H1 (cell line): ENCODE data around the gene HMOX2. TPM values are rescaled to one million over a fixed set of nuclear protein-coding genes. Genes with fewer than 3 reads are reported as not detected.

Experiments used
- ASH2L ChIP-seq: fragments of 200-600, 300-600 bp; sonication (generic); IDR thresholded peaks from one replicate; pipeline ENCODE4 v1.7.1; 2017; ENCODE audit warnings: low read length
- ATF3 ChIP-seq: IDR thresholded peaks from 2 replicates; pipeline ENCODE4 v1.6.1; 2011; ENCODE audit warnings: low read depth, mild to moderate bottlenecking, low read length; ENCODE audit not compliant: insufficient read depth
- HDAC6 ChIP-seq: IDR thresholded peaks from one replicate; pipeline ENCODE4 v1.7.1; 2012; ENCODE audit warnings: low read depth, mild to moderate bottlenecking, inconsistent platforms, low read length, moderate library complexity
- KDM1A ChIP-seq: fragments of 200-600, 300-600 bp; sonication (generic); IDR thresholded peaks from 2 replicates; pipeline ENCODE4 v1.7.1; 2016; ENCODE audit warnings: mild to moderate bottlenecking, low read length, borderline replicate concordance
- NANOG ChIP-seq: IDR thresholded peaks from 2 replicates; pipeline ENCODE4 v1.6.1; 2011; ENCODE audit warnings: low read length, low read depth, mild to moderate bottlenecking, inconsistent platforms; ENCODE audit not compliant: insufficient read depth, poor library complexity, severe bottlenecking
- POLR2AphosphoS5 ChIP-seq: IDR thresholded peaks from 2 replicates; pipeline ENCODE4 v1.6.1; 2011; ENCODE audit warnings: low read depth, low read length
- TCF12 ChIP-seq: IDR thresholded peaks from 2 replicates; pipeline ENCODE4 v1.6.1; 2011; ENCODE audit warnings: low read depth, mild to moderate bottlenecking, low read length
- YY1 ChIP-seq: IDR thresholded peaks from 2 replicates; pipeline ENCODE4 v1.6.1; 2011; ENCODE audit warnings: low read depth, mild to moderate bottlenecking, low read length
- ZNF274 ChIP-seq: IDR thresholded peaks from 2 replicates; pipeline ENCODE4 v1.7.0; 2012; ENCODE audit warnings: low read length, borderline replicate concordance; ENCODE audit errors: extremely low read depth
- polyA plus RNA-seq, 7 experiments: library from polyadenylated mRNA; depleted of rRNA in 3 of 7; stranded (reverse) in 5 of 7; unstranded in 2 of 7; fragments of >200 nt in 5 of 7; fragments of 200-250 nt in 2 of 7; gene quantifications; 1 replicate in 5 of 7; 2 replicates in 1 of 7; 4 replicates in 1 of 7; pipeline versions ENCODE4 v1.2.1 to v1.2.3, GENCODE V29; 2011 to 2013; ENCODE audit warnings: missing spikeins in 2 of 7, mixed read lengths in 2 of 7
- total RNA-seq: library from RNA; stranded (reverse); fragmentation: NEBNext Ultra II Directional; extraction: Animal tissue kit (Norgen Biotek cat#: 25700); gene quantifications from 2 replicates; pipeline ENCODE4 v1.2.1, GENCODE V29; 2021

Gene HMOX2
- total and polyA plus RNA-seq, 2 of the 8 experiments (the other 6 are each of a cell fraction or from before 2014, with no cell fraction given), result 36.5 to 48.4 TPM

- TF ChIP-seq YY1 (no peak), KDM1A (no peak), ATF3 (no peak), ASH2L (no peak), ZNF274 (no peak), POLR2AphosphoS5 (no peak), NANOG (no peak), HDAC6 (no peak), TCF12 (no peak)
- TF ChIP-seq, all 59 proteins: peak for 0
Observed at GRCh38 chr16:4525634-4526277, 49.6 kb downstream of the HMOX2 start (continued).
